ENCODE measurements around the gene ADARB2. TPM values are rescaled to one million over a fixed set of nuclear protein-coding genes. Genes with fewer than 3 reads are reported as not detected.

ADARB2 gene
- polyA plus RNA-seq, 3 donors = not detected

DNA sequence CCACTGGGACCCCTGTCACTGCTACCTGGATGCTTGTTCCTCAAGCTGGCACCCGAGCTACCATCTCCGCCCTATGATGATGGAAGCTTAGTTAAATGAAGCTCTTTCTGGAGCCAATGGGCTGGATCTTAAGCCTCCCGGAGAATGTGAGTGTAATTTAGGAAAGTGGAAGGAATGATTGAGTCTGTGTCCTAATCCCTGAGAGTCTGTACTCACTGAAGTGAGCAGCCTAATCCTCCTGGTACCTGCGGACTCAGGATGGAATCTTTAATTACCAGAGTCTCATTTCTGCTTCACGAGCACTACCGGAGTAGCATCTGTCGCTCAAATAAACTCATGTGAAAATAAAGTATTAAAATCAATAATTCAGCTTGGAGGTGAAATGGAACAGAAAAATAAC, 425.6 kb downstream of the ADARB2 start:
- H3K4me3 Mint-ChIP-seq = no peak overlapping the region
- no peak for DNase-seq
- Histone ChIP-seq H3K27ac (ENCODE audit: low read depth in 1 of 2, low read length in 2 of 2) (no peak overlapping the region), H3K36me3 (replicated peaks in 1 of 2; ENCODE audit: control insufficient read depth in 1 of 2, insufficient read depth in 2 of 2, low read length in 2 of 2) (no peaks in the 10 kb centered on the region), H3K9ac (ENCODE audit: insufficient read depth, low read length, poor library complexity, severe bottlenecking) (no peak overlapping the region), H3K9me3 (replicated peaks in 1 of 2; ENCODE audit: control insufficient read depth in 1 of 2, insufficient read depth in 1 of 2, low read length in 2 of 2) (no peaks in the 10 kb centered on the region), H3K79me2 (ENCODE audit: insufficient read depth, low read length) (no peaks in the 10 kb centered on the region), H3K4me3 (replicated peaks in 1 of 3; ENCODE audit: low read depth in 2 of 3, low read length in 3 of 3) (no peak overlapping the region), H4K20me1 (ENCODE audit: insufficient read depth, low read length) (no peaks in the 10 kb centered on the region), H3K4me2 (replicated peaks; ENCODE audit: extremely low read depth, low read length, poor library complexity, severe bottlenecking) (no peak overlapping the region), H3K27me3 (ENCODE audit: control insufficient read depth in 2 of 2, insufficient read depth in 2 of 2, low read length in 2 of 2) (no peaks in the 10 kb centered on the region), H3K4me1 (ENCODE audit: control insufficient read depth in 1 of 2, insufficient read depth in 2 of 2, low read length in 2 of 2) (no peaks in the 10 kb centered on the region), H2AFZ (ENCODE audit: insufficient read depth, low read depth, low read length, poor library complexity, severe bottlenecking) (no peak overlapping the region)
- TF ChIP-seq CTCF (IDR thresholded peaks at IDR 0.05) = no peak
- H3K27me3 Mint-ChIP-seq (ENCODE audit: low read depth in 3 of 3) = peaks cover 0 to 3% (median 2%) of the 10 kb centered on the region in 3 donors
- H3K9me3 Mint-ChIP-seq = no peaks in the 10 kb centered on the region
- intact Hi-C loops (cut with micrococcal nuclease) = no loop called here
- H3K36me3 Mint-ChIP-seq = no peaks in the 10 kb centered on the region
- H3K27ac Mint-ChIP-seq = no peak overlapping the region
- H3K4me1 Mint-ChIP-seq = no peaks in the 10 kb centered on the region
- WGBS (ENCODE audit: insufficient coverage) = 90% methylated on average over 3 of the region's 7 CpGs

- WGBS (ENCODE audit: insufficient coverage) = 81% methylated on average over 8 of the region's 9 CpGs
- Histone ChIP-seq H3K36me3 (replicated peaks in 1 of 2; ENCODE audit: control insufficient read depth in 1 of 2, insufficient read depth in 2 of 2, low read length in 2 of 2) (no peaks in the 10 kb centered on the region), H4K20me1 (ENCODE audit: insufficient read depth, low read length) (no peaks in the 10 kb centered on the region), H3K4me2 (replicated peaks; ENCODE audit: extremely low read depth, low read length, poor library complexity, severe bottlenecking) (no peak overlapping the region), H3K9ac (ENCODE audit: insufficient read depth, low read length, poor library complexity, severe bottlenecking) (no peak overlapping the region), H3K9me3 (replicated peaks in 1 of 2; ENCODE audit: control insufficient read depth in 1 of 2, insufficient read depth in 1 of 2, low read length in 2 of 2) (no peaks in the 10 kb centered on the region), H3K27me3 (ENCODE audit: control insufficient read depth in 2 of 2, insufficient read depth in 2 of 2, low read length in 2 of 2) (no peaks in the 10 kb centered on the region), H2AFZ (ENCODE audit: insufficient read depth, low read depth, low read length, poor library complexity, severe bottlenecking) (no peak overlapping the region), H3K4me3 (replicated peaks in 1 of 3; ENCODE audit: low read depth in 2 of 3, low read length in 3 of 3) (no peak overlapping the region), H3K79me2 (ENCODE audit: insufficient read depth, low read length) (no peaks in the 10 kb centered on the region), H3K27ac (ENCODE audit: low read depth in 1 of 2, low read length in 2 of 2) (no peak overlapping the region), H3K4me1 (ENCODE audit: control insufficient read depth in 1 of 2, insufficient read depth in 2 of 2, low read length in 2 of 2) (no peaks in the 10 kb centered on the region)
- intact Hi-C loops (cut with micrococcal nuclease) = no loop called here
- H3K9me3 Mint-ChIP-seq = no peaks in the 10 kb centered on the region
- no peak for DNase-seq
- H3K4me1 Mint-ChIP-seq = no peaks in the 10 kb centered on the region
- no peak overlapping the region for H3K4me3 Mint-ChIP-seq
- no peaks in the 10 kb centered on the region for H3K36me3 Mint-ChIP-seq
- no peak for TF ChIP-seq CTCF (IDR thresholded peaks at IDR 0.05)
- peaks cover 0 to 3% (median 2%) of the 10 kb centered on the region in 3 donors for H3K27me3 Mint-ChIP-seq (ENCODE audit: low read depth in 3 of 3)
- H3K27ac Mint-ChIP-seq = no peak overlapping the region
Observed at GRCh38 chr10:1310271-1310789, 427.0 kb downstream of the ADARB2 start.
